HG02798 (cell line): ENCODE results near the gene RTN4RL2.

Source experiments
- ATAC-seq: cut with Tn5 transposase; IDR thresholded peaks from one replicate; pipeline ENCODE4 v1.9.1; 2021; ENCODE audit warnings: mild to moderate bottlenecking; ENCODE audit not compliant: unreplicated experiment, poor library complexity

Gene RTN4RL2

GRCh38 chr11:57496109-57496820 lies 35.9 kb downstream of the RTN4RL2 start:
- no peak for ATAC-seq

GRCh38 chr11:57497303-57498247 lies 37.2 kb downstream of the RTN4RL2 start:
- no peak for ATAC-seq

- ATAC-seq, result no peak
Observed at GRCh38 chr11:57498540-57498939, 38.2 kb downstream of the RTN4RL2 start.

GRCh38 chr11:57499413-57499982 lies 39.2 kb downstream of the RTN4RL2 start:
- ATAC-seq, result peak; percentile 95

GRCh38 chr11:57499983-57500461 lies 39.7 kb downstream of the RTN4RL2 start:
- ATAC-seq, result no peak

- no peak for ATAC-seq
Observed at GRCh38 chr11:57500515-57500914, 40.2 kb downstream of the RTN4RL2 start.

- no peak for ATAC-seq
Observed at GRCh38 chr11:57500926-57501325, 40.6 kb downstream of the RTN4RL2 start.

GRCh38 chr11:57501953-57502352 lies 41.6 kb downstream of the RTN4RL2 start:
- no peak for ATAC-seq

GRCh38 chr11:57502376-57502775 lies 42.0 kb downstream of the RTN4RL2 start:
- no peak for ATAC-seq

GRCh38 chr11:57502870-57503269 lies 42.5 kb downstream of the RTN4RL2 start:
- no peak for ATAC-seq

GRCh38 chr11:57504511-57504910 lies 44.2 kb downstream of the RTN4RL2 start:
- ATAC-seq, result no peak

- ATAC-seq, result no peak
Observed at GRCh38 chr11:57506522-57506921, 46.2 kb downstream of the RTN4RL2 start.

- ATAC-seq, result no peak
Observed at GRCh38 chr11:57508341-57509170, 48.2 kb downstream of the RTN4RL2 start.

- ATAC-seq, result no peak
Observed at GRCh38 chr11:57511741-57512430, 51.6 kb downstream of the RTN4RL2 start.

- ATAC-seq, result no peak
Observed at GRCh38 chr11:57512646-57513451, 52.5 kb downstream of the RTN4RL2 start.

- ATAC-seq, result no peak
Observed at GRCh38 chr11:57513452-57513795, 53.1 kb downstream of the RTN4RL2 start.

- ATAC-seq, result peak; percentile 30
Observed at GRCh38 chr11:57513911-57514537, 53.7 kb downstream of the RTN4RL2 start.
